A549 treated with dexamethasone at 1 μM for 4 hours (cell line): Measurements from ENCODE around the gene CFL1. TPM values are rescaled to one million over a fixed set of nuclear protein-coding genes. Genes with fewer than 3 reads are reported as not detected.

Source experiments
- total RNA-seq: library from RNA; stranded (reverse); fragments of 200-300 nt; extraction: Qiagen RNA extraction; gene quantifications from 5 replicates; pipeline ENCODE4 v1.2.3, GENCODE V29; 2022

CFL1 gene
- total RNA-seq: 2,038 to 2,379 TPM (median 2,208 TPM) in 5 replicates

GRCh38 chr11:65857853-65858680 is at the start of gene CFL1:
CFL1 (minus strand) TSS chr11:65858180; CDS start chr11:65858099, 81 bp downstream.

GRCh38 chr11:65900125-65900898 is 42.3 kb upstream of the CFL1 start, which contains the start of gene FOSL1:
FOSL1 (minus strand) TSS chr11:65900388; CDS start chr11:65900339, 49 bp downstream.

GRCh38 chr11:65890324-65891218 is 32.6 kb upstream of the CFL1 start, which contains the start of gene CCDC85B:
CCDC85B (plus strand) TSS chr11:65890673; CDS start chr11:65890784, 111 bp downstream.

GRCh38 chr11:65888163-65888814 is 30.3 kb upstream of the CFL1 start, which contains the start of gene FIBP:
FIBP (minus strand) TSS chr11:65888471; CDS start chr11:65888418, 53 bp downstream.

GRCh38 chr11:65879617-65880016 is 21.6 kb upstream of the CFL1 start, which contains the start of gene CTSW:
CTSW (plus strand) TSS chr11:65879837; CDS start chr11:65879855, 18 bp downstream.

GRCh38 chr11:65872586-65873317 is 14.8 kb upstream of the CFL1 start, which contains the start of gene EFEMP2:
EFEMP2 (minus strand) TSS chr11:65872800; CDS start chr11:65872354, 446 bp downstream.

GRCh38 chr11:65860278-65861164 is 2.5 kb upstream of the CFL1 start, which contains the start of gene MUS81:
MUS81 (plus strand) TSS chr11:65860433; CDS start chr11:65860754, 321 bp downstream.

GRCh38 chr11:65833297-65834030 is 24.5 kb downstream of the CFL1 start, which contains the start of gene SNX32:
SNX32 (plus strand) TSS chr11:65833963; CDS start chr11:65834066, 103 bp downstream.

Other genes starting within 250 kb of the CFL1 start
- gene MAP3K11, start 244.0 kb downstream of the CFL1 start, total RNA-seq: 39.9 to 50.8 TPM (median 46.4 TPM) in 5 replicates
- 22.5 to 37.8 TPM (median 36.0 TPM) in 5 replicates for gene PCNX3, start 242.4 kb downstream of the CFL1 start, total RNA-seq
- gene SIPA1, start 220.1 kb downstream of the CFL1 start, total RNA-seq: 9.4 to 16.4 TPM (median 15.6 TPM) in 5 replicates
- 58.7 to 77.6 TPM (median 77.2 TPM) in 5 replicates for gene RELA, start 195.3 kb downstream of the CFL1 start, total RNA-seq
- gene KAT5, start 145.9 kb downstream of the CFL1 start, total RNA-seq: 43.0 to 54.7 TPM (median 52.9 TPM) in 5 replicates
- 22.8 to 46.0 TPM (median 44.1 TPM) in 5 replicates for gene RNASEH2C, start 137.4 kb downstream of the CFL1 start, total RNA-seq
- gene AP5B1, start 77.2 kb downstream of the CFL1 start, total RNA-seq: 7.5 to 12.1 TPM (median 10.0 TPM) in 5 replicates
- 0.05 to 0.12 TPM (median 0.08 TPM) in 5 replicates for gene OVOL1, start 71.1 kb downstream of the CFL1 start, total RNA-seq
- 0.03 to 0.08 TPM (median 0.04 TPM) in 3 of 5 replicates, not detected in the others for gene SNX32, start 24.2 kb downstream of the CFL1 start, total RNA-seq
- gene MUS81, start 2.3 kb upstream of the CFL1 start, total RNA-seq: 22.6 to 34.8 TPM (median 32.1 TPM) in 5 replicates
- 0.21 to 1.0 TPM (median 0.78 TPM) in 5 replicates for gene EFEMP2, start 14.6 kb upstream of the CFL1 start, total RNA-seq
- 0.07 to 0.15 TPM in 2 of 5 replicates, not detected in the others for gene CTSW, start 21.7 kb upstream of the CFL1 start, total RNA-seq
- 68.8 to 91.4 TPM (median 86.2 TPM) in 5 replicates for gene FIBP, start 30.3 kb upstream of the CFL1 start, total RNA-seq
- 20.6 to 40.4 TPM (median 35.5 TPM) in 5 replicates for gene CCDC85B, start 32.5 kb upstream of the CFL1 start, total RNA-seq
- 101 to 162 TPM (median 128 TPM) in 5 replicates for gene FOSL1, start 42.2 kb upstream of the CFL1 start, total RNA-seq
- 27.5 to 41.8 TPM (median 38.7 TPM) in 5 replicates for gene C11orf68, start 60.9 kb upstream of the CFL1 start, total RNA-seq
- 168 to 287 TPM (median 230 TPM) in 5 replicates for gene DRAP1, start 61.2 kb upstream of the CFL1 start, total RNA-seq
- not detected in 5 replicates for gene TSGA10IP, start 87.3 kb upstream of the CFL1 start, total RNA-seq
- 46.1 to 70.0 TPM (median 66.5 TPM) in 5 replicates for gene SART1, start 103.6 kb upstream of the CFL1 start, total RNA-seq
- 39.5 to 47.3 TPM (median 42.0 TPM) in 5 replicates for gene EIF1AD, start 144.0 kb upstream of the CFL1 start, total RNA-seq
- 383 to 500 TPM (median 463 TPM) in 5 replicates for gene BANF1, start 144.3 kb upstream of the CFL1 start, total RNA-seq
- gene CST6, start 153.8 kb upstream of the CFL1 start, total RNA-seq: not detected in 5 replicates
- 0.61 to 0.99 TPM (median 0.95 TPM) in 5 replicates for gene CATSPER1, start 168.3 kb upstream of the CFL1 start, total RNA-seq
- gene GAL3ST3, start 191.0 kb upstream of the CFL1 start, total RNA-seq: not detected in 5 replicates
- 175 to 193 TPM (median 190 TPM) in 5 replicates for gene SF3B2, start 194.2 kb upstream of the CFL1 start, total RNA-seq
- gene PACS1, start 212.1 kb upstream of the CFL1 start, total RNA-seq: 61.9 to 105 TPM (median 92.3 TPM) in 5 replicates